K562 (cell line): ENCODE results near the gene USP10. TPM values are rescaled to one million over a fixed set of nuclear protein-coding genes. Genes with fewer than 3 reads are reported as not detected.
A peak's percentile ranks its signal among the peaks of the same experiment; 100 is the strongest.

Experiments
- ATAC-seq: fragments of 200-7000 bp; cut with Tn5 transposase; 3 replicates; pipeline ENCODE4 v1.9.1; 2020; ENCODE audit warnings: moderate library complexity
- BruUV-seq: library from RNA; stranded (reverse); fragments of 400-500 nt; replicated peaks from 2 replicates; lab custom pipeline; 2021; lab: Mats Ljungman, UMichigan
- CTCF ChIA-PET: fragments of 300-600 bp; formaldehyde crosslinking; extraction: SDS; loops from one replicate; lab custom pipeline; 2021; ENCODE audit warnings: low intra/inter-chr PET ratio; lab: Yijun Ruan, JAX
- POLR2A ChIA-PET: fragments of 300-600, 350-650 bp; sonication (Branson Sonifier 250); formaldehyde crosslinking; extraction: SDS; loops from one replicate; lab custom pipeline; 2021; ENCODE audit warnings: antibody characterized with exemption, inconsistent platforms; lab: Yijun Ruan, JAX
- DNase-seq, 4 experiments: peaks; one replicate each; pipeline versions ENCODE4 v3.0.0 to v3.0.0-alpha.2; 2011 to 2018; ENCODE audit warnings: low spot score in 3 of 4, mixed read lengths in 3 of 4; ENCODE audit errors: extremely low read depth in 1 of 4
- FAIRE-seq: peaks from 2 replicates; lab custom pipeline; 2011; peaks lifted over from hg19 to GRCh38; lab: Jason Lieb, UNC
- H2AFZ ChIP-seq: 2 replicates; pipeline ENCODE4 v1.6.0; 2011; ENCODE audit warnings: low read depth, low read length, control low read depth, inconsistent platforms
- H3K27ac ChIP-seq: fragments of 200-600 bp; 3 replicates; pipeline ENCODE4 v1.8.0; 2011; ENCODE audit warnings: low read depth, mild to moderate bottlenecking, control low read depth, inconsistent platforms, low read length, moderate library complexity, mixed read lengths; ENCODE audit errors: extremely low read depth
- H3K27me3 ChIP-seq, 2 experiments: fragments of 300-600 bp in 1 of 2; 2 replicates in 1 of 2; 3 replicates in 1 of 2; pipeline versions ENCODE4 v1.6.0 to v1.8.0; 2011; ENCODE audit warnings: inconsistent platforms in 2 of 2, low read length in 2 of 2, mild to moderate bottlenecking in 1 of 2, mixed read lengths in 1 of 2, moderate library complexity in 1 of 2; ENCODE audit not compliant: control insufficient read depth in 2 of 2, insufficient read depth in 2 of 2
- H3K36me3 ChIP-seq: fragments of 300-600 bp; 3 replicates; pipeline ENCODE4 v1.8.0; 2011; ENCODE audit warnings: mild to moderate bottlenecking, low read length, inconsistent platforms; ENCODE audit not compliant: control insufficient read depth, insufficient read depth
- H3K4me1 ChIP-seq, 2 experiments: fragments of 200-600 bp in 1 of 2; replicated peaks in 1 of 2; 2 replicates in 1 of 2; 3 replicates in 1 of 2; pipeline versions ENCODE4 v1.5.1 to v1.8.0; 2011; ENCODE audit warnings: inconsistent platforms in 2 of 2, low read length in 2 of 2, mild to moderate bottlenecking in 1 of 2, mixed read lengths in 1 of 2, moderate library complexity in 1 of 2; ENCODE audit not compliant: control insufficient read depth in 2 of 2, insufficient read depth in 2 of 2
- H3K4me2 ChIP-seq: 2 replicates; pipeline ENCODE4 v1.6.1; 2011; ENCODE audit warnings: low read length, control low read depth, inconsistent platforms, mixed read lengths; ENCODE audit not compliant: insufficient read depth
- H3K4me3 ChIP-seq: fragments of 200-600 bp; sonication (generic), shearing (Covaris generic); 2 replicates; pipeline ENCODE4 v1.5.1; 2016; ENCODE audit warnings: control low read depth, inconsistent platforms
- H3K79me2 ChIP-seq: fragments of 200-600 bp; 3 replicates; pipeline ENCODE4 v1.8.0; 2011; ENCODE audit warnings: low read length, inconsistent platforms; ENCODE audit not compliant: control insufficient read depth, insufficient read depth
- H3K9ac ChIP-seq, 2 experiments: 2 replicates each; pipeline versions ENCODE4 v1.6.0 to v1.6.1; 2011; ENCODE audit warnings: low read depth in 2 of 2, low read length in 2 of 2, control low read depth in 1 of 2, inconsistent platforms in 1 of 2, mild to moderate bottlenecking in 1 of 2, mixed read lengths in 1 of 2; ENCODE audit not compliant: insufficient read depth in 1 of 2
- H3K9me1 ChIP-seq: one replicate; pipeline ENCODE4 v1.6.0; 2011; ENCODE audit warnings: inconsistent platforms, mild to moderate bottlenecking, low read length, moderate library complexity; ENCODE audit not compliant: control insufficient read depth, insufficient read depth
- H3K9me3 ChIP-seq: replicated peaks from 2 replicates; pipeline ENCODE4 v1.5.1; 2011; ENCODE audit warnings: low read depth, low read length, inconsistent platforms; ENCODE audit not compliant: control insufficient read depth, insufficient read depth
- H4K20me1 ChIP-seq: replicated peaks from 2 replicates; pipeline ENCODE4 v1.6.1; 2011; ENCODE audit warnings: low read length, inconsistent platforms, mixed read lengths; ENCODE audit not compliant: control insufficient read depth, insufficient read depth
- C11orf30 ChIP-seq: fragments of 450-650 bp; IDR thresholded peaks from 2 replicates; pipeline ENCODE4 v1.6.1; 2016; ENCODE audit warnings: low read depth, mild to moderate bottlenecking
- CBX3 ChIP-seq, 2 experiments: IDR thresholded peaks; 1 replicate in 1 of 2; 2 replicates in 1 of 2; pipeline ENCODE4 v1.6.1; 2012; ENCODE audit warnings: inconsistent platforms in 2 of 2, low read length in 2 of 2, borderline replicate concordance in 1 of 2, control low read depth in 1 of 2
- E2F1 ChIP-seq: sonication (generic); formaldehyde crosslinking; IDR thresholded peaks from 2 replicates; pipeline ENCODE4 v1.8.1; 2023; ENCODE audit warnings: mild to moderate bottlenecking, missing genetic modification reagents, moderate library complexity
- HDAC1 ChIP-seq, 2 experiments: fragments of 450-650 bp; IDR thresholded peaks; 2 replicates each; pipeline ENCODE4 v1.6.1; 2016 to 2017; ENCODE audit warnings: inconsistent platforms in 1 of 2, mild to moderate bottlenecking in 1 of 2, moderate library complexity in 1 of 2
- HIVEP1 ChIP-seq: fragments of 250-450 bp; sonication (Bioruptor Pico); IDR thresholded peaks from 2 replicates; pipeline ENCODE4 v1.4.0; 2020; ENCODE audit warnings: mild to moderate bottlenecking
- RFX7 ChIP-seq: fragments of 250-450 bp; sonication (Bioruptor Pico); IDR thresholded peaks from 2 replicates; pipeline ENCODE4 v1.5.1; 2021; ENCODE audit warnings: mild to moderate bottlenecking
- SIN3B ChIP-seq: fragments of 450-650 bp; IDR thresholded peaks from 2 replicates; pipeline ENCODE4 v1.6.1; 2017; ENCODE audit warnings: low read depth, mild to moderate bottlenecking, moderate library complexity
- TFAM ChIP-seq: fragments of 250-450 bp; sonication (Bioruptor Pico); conservative IDR thresholded peaks from 2 replicates; pipeline ENCODE4 v1.5.0; 2021; ENCODE audit warnings: mild to moderate bottlenecking, moderate library complexity
- THRAP3 ChIP-seq: fragments of 450-650 bp; IDR thresholded peaks from 2 replicates; pipeline ENCODE4 v1.6.1; 2016; ENCODE audit warnings: mild to moderate bottlenecking, inconsistent platforms, borderline replicate concordance
- WGBS: fragments of 100-300 bp; shearing (Covaris generic); methylation state at CpG from one replicate; pipeline ENCODE4 v1.1.6; 2016; ENCODE audit warnings: low coverage, mixed read lengths; ENCODE audit not compliant: insufficient coverage; ENCODE audit errors: missing lambda C conversion rate; 5-methylcytosine and 5-hydroxymethylcytosine counted together
- in situ Hi-C: fragments of 300-500 bp; cut with MboI; formaldehyde crosslinking; loops from 4 replicates; pipeline ENCODE4 v1.15.0; 2018; ENCODE audit warnings: inconsistent platforms, mixed read lengths
- intact Hi-C: fragments of 100-400 bp; cut with micrococcal nuclease; formaldehyde crosslinking; loops from 2 replicates; pipeline ENCODE4 v1.14.2; 2022
- polyA plus RNA-seq, 8 experiments: library from polyadenylated mRNA; depleted of rRNA in 4 of 8; stranded (reverse) in 5 of 8; unstranded in 3 of 8; fragments of >200 nt; fragmentation: Nextera tagmentation in 2 of 8; fragmentation: Illumina TruSeq in 1 of 8; extraction: Ambion mirVana in 2 of 8; extraction: Trizol in 1 of 8; gene quantifications; 2 replicates each; pipeline versions ENCODE4 v1.2.1 to v1.2.3, GENCODE V29; 2011 to 2014; ENCODE audit warnings: inconsistent platforms in 1 of 8, missing spikeins in 1 of 8
- total RNA-seq, 7 experiments: library from RNA; depleted of rRNA in 6 of 7; stranded (reverse); fragments of >200 nt in 6 of 7; fragmentation: Illumina TruSeq in 2 of 7; extraction: Trizol in 2 of 7; gene quantifications; 2 replicates each; pipeline versions ENCODE4 v1.2.1 to v1.2.3, GENCODE V29; 2011 to 2021; ENCODE audit warnings: low replicate concordance in 1 of 7
- TF ChIP-seq, protein P1 (sequence below): fragments of 150-350 bp; conservative IDR thresholded peaks from 2 replicates; pipeline ENCODE4 v1.6.1; 2014; ENCODE audit warnings: low read length

The USP10 gene
- total and polyA plus RNA-seq, 9 of the 15 experiments (the other 6 are each of a cell fraction or from before 2014, with no cell fraction given): 61.7 to 197 (median 116) TPM

GRCh38 chr16:84759906-84760305 is 60.1 kb downstream of the USP10 start (continued):
- TF ChIP-seq, protein P1, sequence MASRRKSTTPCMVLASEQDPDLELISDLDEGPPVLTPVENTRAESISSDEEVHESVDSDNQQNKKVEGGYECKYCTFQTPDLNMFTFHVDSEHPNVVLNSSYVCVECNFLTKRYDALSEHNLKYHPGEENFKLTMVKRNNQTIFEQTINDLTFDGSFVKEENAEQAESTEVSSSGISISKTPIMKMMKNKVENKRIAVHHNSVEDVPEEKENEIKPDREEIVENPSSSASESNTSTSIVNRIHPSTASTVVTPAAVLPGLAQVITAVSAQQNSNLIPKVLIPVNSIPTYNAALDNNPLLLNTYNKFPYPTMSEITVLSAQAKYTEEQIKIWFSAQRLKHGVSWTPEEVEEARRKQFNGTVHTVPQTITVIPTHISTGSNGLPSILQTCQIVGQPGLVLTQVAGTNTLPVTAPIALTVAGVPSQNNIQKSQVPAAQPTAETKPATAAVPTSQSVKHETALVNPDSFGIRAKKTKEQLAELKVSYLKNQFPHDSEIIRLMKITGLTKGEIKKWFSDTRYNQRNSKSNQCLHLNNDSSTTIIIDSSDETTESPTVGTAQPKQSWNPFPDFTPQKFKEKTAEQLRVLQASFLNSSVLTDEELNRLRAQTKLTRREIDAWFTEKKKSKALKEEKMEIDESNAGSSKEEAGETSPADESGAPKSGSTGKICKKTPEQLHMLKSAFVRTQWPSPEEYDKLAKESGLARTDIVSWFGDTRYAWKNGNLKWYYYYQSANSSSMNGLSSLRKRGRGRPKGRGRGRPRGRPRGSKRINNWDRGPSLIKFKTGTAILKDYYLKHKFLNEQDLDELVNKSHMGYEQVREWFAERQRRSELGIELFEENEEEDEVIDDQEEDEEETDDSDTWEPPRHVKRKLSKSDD: no peak
- no peak for TF ChIP-seq HDAC1 (IDR thresholded peaks at IDR 0.05)
- TF ChIP-seq THRAP3: no peak
- peak; percentile 44 for TF ChIP-seq C11orf30

DNA sequence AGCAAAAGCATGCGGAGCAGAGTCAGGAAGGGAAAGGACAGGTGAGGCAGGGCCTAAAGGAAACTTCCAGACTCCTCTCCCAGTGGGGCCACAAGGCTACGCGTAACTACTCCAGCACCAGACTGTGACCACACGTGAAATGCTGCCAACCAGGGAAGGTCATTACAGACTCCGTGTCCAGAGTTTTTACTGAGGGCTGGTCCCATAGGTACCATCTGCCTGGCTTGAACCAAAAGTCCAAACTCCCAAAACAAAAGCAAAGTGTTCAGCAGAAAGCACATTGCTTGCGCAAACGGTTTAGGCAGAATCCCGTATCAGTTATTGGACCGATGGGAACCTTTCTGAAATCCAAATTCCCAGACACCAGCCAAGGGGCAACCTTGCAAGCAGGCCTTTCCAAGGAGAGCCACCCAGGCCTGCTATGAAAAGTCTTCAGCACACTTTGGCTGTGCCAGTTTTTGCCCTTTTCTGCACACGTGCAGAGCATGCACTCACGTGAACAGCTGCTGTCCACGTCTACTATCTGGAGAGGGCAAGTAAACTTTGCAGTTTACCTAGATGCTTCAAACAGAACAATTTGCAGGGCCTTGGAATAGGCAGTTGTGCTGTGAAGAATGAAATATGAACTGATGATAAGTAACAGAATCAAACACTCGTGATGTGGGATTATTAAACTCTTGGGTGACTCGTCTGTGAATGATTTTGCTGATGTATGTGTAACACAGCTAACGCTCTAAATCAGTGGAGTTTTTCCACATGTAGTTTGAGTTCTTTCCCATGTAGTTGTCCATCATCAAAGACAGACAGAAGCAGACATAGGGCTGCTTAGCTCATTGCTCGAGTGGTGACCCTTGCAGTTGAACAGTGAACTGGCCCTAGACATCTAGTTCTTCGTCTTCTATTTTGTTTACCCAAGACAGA is 61.9 kb downstream of the USP10 start:
- Histone ChIP-seq H3K79me2 (peaks cover 41% of the 10 kb centered on the region), H3K4me2 (no peak overlapping the region), H3K9ac (no peak overlapping the region), H4K20me1 (peaks cover 13% of the 10 kb centered on the region; the same call in 1 of the 2 replicates), H3K9me3 (no peaks in the 10 kb centered on the region), H3K4me3 (no peak overlapping the region), H3K4me1 (no peaks in the 10 kb centered on the region), H3K36me3 (peaks cover 94% of the 10 kb centered on the region), H3K27ac (no peak overlapping the region), H3K27me3 (no peaks in the 10 kb centered on the region), H3K9me1 (no peaks in the 10 kb centered on the region), H2AFZ (no peak overlapping the region)
- ChIA-PET CTCF (no interaction called here), POLR2A (no interaction called here)
- in situ Hi-C loops (no loop called here), intact Hi-C loops (no loop called here)
- no peak for FAIRE-seq
- DNase-seq: no peak
- BruUV-seq: no TSS peak
- 94% methylated on average over 17 of the region's 17 CpGs for WGBS
- no peak for ATAC-seq
- TF ChIP-seq SIN3B (no peak), E2F1 (CRISPR knock-in tag) (no peak), HIVEP1 (CRISPR knock-in tag) (no peak), CBX3 (IDR thresholded peaks at IDR 0.05; ENCODE audit: borderline replicate concordance in 1 of 2, low read length in 2 of 2) (no peak), RFX7 (CRISPR knock-in tag) (no peak), TFAM (no peak)
- TF ChIP-seq, all 486 proteins: peak for 0
